HG03342 (cell line): ENCODE data around the gene AAR2.

Experiments used
- ATAC-seq: cut with Tn5 transposase; IDR thresholded peaks from one replicate; pipeline ENCODE4 v1.9.1; 2021; ENCODE audit warnings: mild to moderate bottlenecking, moderate library complexity; ENCODE audit not compliant: unreplicated experiment

Gene AAR2

DNA sequence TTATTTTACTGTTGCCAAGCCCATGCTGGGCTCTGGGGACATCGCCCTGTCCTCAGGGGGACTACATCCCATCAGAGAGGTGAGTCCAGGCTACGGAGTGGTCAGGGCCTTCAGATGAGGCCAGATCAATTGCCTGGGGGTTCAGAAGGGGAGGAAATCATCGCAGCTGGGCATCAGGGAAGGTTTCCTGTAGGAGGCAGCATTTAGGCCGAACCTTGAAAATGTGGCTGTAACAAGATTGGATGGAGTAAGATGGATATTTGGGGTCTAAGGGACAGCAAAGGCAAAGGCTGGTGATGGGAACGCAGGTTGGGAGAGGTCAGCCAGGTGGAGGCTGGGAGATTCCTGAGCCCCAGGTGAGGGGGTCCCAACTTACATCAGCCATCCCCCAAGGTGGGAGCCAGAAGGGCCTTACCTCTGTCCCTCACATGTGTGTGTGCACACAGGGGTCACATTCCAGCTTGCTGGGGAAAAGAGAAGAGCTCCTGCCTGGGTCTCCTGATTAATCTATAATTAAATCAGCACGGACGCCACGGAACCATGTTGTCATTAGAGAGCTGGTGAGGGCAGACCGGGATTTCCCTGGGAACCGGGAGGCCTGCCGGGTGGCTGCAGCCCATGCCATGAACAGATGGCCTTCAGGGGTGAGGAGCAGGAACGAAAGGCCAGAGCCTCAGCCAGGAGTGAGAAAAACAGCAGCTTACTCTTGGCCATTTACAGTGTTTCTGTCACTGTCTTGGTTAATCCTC, 39.3 kb downstream of the AAR2 start:
- ATAC-seq = no peak

DNA sequence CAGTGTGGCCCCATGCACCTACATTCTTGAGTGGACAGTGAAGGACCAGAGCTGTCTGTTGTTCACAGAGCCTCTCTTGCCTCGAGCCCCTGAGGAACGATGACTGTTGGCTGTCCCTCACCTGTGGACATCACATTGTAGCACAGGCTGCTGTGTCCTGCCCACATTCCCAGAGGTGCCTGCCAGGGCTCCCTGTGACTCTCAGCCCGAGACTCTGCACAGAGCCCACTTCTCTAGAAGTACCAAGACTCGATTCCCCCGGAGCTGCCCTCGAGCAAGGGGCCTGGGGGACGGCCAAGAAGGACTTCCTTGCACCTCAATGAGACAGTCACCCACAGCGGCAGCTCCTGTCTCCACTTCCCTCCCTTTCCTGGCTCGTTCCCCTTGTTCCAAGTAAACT, 41.3 kb downstream of the AAR2 start:
- ATAC-seq = no peak

DNA sequence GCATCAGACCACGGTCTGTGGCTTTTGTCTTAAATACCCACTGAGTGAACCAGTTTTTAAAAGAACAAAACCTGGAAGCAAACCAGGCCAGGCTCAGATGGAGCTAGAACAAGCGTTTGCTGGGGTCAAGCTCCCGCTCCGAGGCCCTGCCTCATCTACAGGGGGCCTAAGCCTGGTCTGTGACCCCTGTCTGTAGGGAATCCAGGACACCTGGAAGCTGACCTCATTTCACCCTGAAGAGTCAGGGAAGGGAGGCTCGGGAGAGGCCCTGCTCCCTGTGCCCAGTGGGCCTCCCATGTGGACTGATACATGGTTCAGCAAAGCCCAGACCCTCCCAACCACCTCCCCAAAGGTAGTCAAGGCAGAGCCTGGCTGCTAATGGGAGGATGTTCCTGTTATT, 43.1 kb downstream of the AAR2 start:
- ATAC-seq = no peak

DNA sequence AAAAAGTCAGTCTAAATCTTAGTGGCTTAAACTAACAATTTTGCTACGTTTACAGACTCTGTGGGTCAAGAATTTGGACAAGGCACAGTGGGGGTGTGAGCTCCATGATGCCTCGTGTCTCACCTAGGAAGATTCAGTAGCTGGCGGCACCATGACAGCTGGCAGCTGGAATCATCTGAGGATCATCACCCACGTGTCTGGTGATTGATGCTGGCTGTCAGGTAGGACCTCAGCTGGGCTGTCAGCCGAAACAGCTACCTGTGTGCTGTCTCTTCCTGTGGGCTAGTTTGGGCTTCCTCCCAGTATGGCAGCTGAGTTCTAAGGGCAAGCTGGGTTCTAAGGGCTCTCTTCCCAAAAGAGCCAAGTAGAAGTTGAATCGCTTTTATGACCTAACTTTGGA, 43.5 kb downstream of the AAR2 start:
- no peak for ATAC-seq

DNA sequence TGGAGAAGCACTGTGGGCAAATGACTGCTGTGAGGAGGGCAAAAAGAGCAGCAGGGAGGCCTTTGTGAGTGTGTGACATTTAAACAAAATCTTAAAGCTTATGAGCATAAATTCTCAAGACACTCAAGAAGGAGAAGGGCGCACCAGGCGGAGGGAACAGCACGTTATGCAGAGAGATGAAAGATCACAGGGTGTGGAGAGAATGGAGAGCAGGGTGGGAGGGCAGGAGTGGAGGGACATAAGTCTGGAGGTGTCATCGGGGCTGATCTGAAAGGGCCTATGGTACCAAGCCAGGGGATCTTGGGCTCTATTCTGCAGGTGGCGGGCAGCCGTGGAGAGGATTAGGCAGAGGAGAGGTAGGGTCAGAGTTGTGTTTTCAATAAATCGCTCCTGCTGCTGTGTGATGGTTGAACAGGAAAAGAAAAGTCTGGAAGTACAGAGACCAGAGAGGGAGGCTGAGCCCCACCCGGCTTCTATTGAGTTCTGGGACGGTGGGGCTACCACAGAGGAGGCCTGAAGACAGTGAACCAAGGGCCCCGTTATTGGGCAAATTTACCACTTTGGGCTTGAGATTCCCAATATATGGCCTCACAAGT, 45.6 kb downstream of the AAR2 start:
- no peak for ATAC-seq

DNA sequence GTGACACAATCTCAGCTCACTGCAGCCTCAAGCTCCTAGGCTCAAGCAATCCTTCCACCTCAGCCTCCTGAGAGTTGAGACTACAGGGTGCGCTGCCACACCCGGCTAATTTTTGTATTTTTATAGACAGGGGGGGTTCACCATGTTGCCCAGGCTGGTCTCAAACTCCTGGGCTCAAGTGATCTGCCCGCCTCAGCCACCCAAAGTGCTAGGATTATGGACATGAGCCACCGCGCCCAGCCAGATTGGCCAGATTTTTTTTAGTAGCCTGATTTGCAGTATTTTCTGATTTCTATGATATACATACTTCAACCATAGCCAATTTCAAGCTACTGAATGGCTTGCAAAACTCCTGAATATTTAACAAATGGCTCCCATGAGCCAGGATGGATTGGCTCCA, 48.5 kb downstream of the AAR2 start:
- no peak for ATAC-seq

DNA sequence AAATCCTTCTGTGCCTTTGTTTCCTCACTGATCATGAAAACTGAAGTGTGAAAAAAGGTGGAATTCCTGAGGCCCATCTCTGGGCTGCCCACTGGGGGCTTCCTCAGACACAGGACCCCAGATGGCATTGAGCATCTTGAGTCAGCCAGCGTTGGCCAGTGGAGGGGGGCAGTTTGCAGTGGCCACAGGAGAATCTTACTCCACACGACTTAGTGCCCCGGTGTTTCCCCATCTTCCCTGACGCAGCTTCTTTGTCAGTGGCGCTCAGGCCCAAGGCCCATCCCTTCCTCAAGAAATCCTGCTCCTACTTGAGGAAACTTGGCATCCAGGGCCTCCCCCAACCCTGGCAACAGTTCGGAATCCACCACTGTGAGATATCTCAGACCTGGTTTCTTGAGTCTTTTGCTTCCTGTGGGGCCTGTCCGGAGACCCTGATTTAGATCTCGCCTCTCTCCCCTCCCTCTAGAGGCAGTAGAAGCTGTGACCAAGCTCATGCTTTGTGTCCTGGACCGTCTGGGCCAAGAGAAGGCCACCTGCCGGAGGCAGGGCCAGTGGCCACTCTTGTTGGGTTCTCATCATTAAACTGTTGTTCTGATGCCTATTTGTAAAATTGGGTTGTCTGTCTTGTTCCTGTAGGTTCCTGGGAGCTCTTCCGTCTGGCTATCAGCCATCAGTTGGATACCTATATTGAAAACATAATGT, 49.6 kb downstream of the AAR2 start:
- ATAC-seq = no peak

DNA sequence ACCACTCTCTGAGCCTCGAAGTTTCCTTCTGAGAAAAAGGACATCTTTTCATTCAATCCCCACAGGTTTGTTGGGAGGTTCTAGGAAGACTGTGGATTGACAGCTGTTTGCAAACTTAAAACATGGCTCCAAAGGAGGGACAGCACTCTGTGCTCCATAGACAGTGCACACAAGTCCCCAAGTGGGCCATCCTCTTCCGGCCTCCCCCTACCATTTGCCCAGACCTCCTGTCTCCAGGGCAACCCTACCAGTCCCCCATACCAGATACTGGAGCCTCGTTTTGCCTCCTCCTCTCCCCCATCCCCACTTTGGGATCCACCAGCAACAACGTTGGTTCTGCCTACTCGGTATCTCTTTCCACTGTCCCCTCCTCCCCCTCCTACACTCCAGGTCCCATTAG, 61.4 kb downstream of the AAR2 start:
- no peak for ATAC-seq

DNA sequence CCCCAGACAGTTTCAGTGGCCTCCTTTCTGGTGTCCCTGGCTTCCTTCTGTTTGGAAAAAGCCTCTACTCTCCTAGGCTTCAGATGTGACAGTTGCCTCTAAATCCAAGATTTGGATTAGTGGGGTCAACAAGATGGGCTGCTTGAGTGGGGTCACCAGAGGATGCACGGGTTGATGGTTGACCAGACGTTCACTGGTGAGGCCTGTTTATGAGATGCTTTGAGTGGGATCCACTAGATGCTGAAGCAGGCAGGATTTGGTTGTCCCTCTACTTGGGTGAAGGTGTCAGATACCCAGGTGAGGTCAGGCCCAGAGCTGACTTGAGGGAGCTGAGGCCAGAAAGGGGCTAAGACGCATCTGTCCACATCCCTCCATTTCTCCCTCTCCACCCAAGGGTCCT, 61.8 kb downstream of the AAR2 start:
- no peak for ATAC-seq

DNA sequence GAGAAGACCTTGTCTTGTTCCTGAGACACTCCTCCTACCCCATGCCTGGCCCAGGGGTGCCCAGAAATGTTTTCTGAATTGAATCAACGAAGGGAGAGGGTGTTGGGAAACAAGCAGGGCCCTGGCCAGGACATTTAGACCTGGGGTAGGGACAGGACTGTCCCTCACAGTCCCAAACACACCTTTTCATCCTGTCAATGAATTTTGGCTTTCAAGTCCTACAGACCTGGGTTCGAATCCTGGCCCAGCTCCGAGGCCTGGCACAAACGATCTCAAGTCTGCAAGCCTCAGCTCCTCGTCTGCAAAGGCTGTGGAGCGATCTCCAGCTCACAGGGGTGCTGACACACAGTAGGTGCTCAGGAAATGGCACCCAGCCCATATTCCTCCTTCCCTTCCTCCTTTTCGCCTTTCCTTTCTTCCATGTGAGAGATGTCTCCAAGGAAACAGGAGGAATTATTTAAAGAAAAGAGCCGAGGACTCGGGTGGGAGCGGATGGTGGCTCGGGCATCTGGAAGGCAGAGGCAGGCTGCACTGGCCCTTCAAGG, 62.6 kb downstream of the AAR2 start:
- no peak for ATAC-seq

DNA sequence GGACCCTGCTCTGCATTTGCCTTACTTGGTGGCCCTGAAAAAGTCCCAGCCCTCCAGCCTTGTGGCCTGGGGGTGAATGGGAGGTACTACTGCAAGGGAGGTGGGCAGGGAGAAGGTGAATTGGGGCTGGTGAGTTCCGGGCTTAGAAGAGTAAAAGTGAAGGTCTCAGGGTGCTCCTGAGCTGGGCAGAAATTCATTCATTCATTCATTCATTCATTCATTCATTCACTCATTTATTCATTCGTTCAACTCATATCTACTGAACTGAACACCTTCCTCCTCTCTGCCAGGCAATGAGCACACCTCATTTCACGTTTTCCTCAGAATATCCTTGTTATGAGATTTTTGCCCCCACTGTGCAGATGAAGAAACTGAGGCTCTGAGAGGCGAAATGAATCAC, 63.2 kb downstream of the AAR2 start:
- ATAC-seq = no peak

DNA sequence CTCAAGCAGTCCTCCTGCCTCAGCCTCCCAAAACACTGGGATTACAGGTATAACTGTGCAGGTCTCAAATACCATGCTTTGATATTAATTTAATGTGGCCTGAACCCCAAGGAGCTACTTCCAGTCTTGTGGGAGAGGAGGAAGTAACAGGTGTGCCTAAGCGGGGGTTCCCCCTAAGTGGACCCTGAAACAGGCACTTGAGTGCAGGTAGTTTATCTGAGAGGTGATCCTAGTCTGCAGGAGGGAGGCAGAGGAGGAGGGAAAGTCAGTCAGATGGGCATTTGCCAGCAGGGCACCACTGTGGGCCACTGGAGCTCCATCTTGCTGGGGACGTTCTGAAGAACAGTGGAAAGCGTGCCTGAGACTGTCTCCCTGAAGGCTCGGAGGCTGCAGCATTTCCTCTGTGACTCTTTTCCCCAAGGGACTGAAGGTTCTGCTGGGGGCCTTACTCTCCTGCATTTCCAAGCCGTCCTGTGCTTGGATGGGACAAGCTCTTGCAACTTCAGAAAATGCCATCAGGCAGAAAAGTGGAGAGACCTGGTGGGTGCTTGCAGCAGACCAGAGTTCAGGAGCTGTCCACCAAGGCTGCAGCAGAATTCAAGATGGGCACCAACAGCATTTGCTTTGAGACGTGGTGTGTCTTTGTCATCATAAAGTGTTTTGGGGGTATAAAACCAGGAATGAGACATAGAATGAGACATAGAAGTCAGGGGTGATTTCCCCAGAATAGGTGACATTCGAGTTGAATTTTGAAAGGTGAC, 65.3 kb downstream of the AAR2 start:
- ATAC-seq = no peak

DNA sequence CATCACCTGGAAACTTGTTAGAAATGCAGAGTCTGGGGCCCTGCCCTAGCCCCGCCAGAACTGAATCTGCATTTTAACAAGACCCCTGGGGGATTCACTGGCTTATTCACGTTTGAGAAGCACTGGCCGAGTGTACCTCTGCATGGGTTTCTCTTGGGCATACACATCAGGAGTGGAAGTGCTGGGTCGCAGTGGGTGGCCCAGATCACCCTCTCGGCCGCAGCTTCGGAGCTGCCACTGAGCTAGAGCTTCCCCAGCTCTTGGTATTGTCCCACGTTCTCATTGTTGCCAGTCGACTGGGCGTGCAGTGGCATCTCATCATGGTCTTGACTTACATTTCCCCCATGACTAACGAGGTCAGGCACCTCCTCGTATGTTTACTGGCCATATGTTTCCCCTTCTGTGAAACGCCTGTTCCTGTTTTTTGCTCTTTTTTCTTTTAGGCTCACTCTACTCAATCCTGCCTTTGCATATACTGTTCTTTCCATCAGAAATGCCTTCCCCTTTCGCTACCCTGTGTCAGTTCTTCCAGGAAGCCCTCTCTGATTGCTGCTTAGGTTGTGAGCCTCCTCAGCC, 66.8 kb downstream of the AAR2 start:
- ATAC-seq = no peak

DNA sequence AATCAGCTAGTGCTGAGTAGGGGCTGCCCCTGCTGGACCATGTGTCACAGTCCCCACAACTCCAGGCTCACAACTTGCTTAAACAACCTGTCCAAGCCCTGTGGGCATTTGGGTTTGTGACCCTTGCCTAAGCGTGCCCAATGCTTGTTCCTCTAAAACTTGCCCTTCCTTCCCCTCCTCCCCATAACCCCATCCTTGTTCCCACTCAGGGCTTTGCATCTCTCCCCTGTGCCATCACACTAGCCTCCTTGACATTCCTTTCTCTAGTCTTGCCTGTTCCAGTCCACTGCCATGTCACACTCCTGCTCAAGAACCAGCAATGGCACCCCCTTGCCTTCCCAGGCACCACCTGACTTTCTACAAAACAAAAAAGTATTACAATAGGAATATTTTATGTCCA, 67.6 kb downstream of the AAR2 start:
- no peak for ATAC-seq

DNA sequence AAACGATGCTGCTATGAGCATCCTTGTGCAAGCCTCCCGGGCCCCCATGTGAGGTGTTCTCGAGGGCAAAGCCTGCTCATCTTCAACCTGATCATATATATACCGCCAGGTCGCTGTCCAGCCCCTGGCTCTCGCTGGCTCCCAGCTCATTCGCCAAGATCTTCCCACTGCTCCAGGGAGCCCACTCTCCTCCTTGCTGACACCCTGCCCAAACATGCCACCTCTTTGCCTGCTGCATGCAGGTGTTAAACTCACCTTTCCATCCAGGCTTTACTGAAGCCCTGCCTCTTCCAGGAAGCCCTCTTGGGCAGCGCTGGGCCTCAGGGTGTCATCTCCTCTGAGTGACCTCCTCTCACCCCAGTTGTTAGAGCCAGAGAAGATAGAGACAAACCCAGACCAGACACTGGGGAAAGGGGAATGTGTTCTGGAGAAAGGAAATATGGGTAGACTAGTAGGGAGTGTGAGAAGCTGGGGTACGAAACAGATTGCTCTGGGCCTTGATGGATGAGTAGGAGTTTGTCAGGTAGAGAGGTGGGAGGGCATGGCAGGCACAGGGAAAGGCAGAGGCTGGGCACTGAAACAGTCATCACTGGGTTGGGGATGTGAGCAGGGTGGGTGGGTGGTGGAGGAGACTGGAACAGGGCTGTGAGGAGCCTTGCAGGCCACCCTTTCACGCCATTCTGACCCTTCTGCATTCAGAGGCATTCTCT, 68.7 kb downstream of the AAR2 start:
- ATAC-seq = no peak

DNA sequence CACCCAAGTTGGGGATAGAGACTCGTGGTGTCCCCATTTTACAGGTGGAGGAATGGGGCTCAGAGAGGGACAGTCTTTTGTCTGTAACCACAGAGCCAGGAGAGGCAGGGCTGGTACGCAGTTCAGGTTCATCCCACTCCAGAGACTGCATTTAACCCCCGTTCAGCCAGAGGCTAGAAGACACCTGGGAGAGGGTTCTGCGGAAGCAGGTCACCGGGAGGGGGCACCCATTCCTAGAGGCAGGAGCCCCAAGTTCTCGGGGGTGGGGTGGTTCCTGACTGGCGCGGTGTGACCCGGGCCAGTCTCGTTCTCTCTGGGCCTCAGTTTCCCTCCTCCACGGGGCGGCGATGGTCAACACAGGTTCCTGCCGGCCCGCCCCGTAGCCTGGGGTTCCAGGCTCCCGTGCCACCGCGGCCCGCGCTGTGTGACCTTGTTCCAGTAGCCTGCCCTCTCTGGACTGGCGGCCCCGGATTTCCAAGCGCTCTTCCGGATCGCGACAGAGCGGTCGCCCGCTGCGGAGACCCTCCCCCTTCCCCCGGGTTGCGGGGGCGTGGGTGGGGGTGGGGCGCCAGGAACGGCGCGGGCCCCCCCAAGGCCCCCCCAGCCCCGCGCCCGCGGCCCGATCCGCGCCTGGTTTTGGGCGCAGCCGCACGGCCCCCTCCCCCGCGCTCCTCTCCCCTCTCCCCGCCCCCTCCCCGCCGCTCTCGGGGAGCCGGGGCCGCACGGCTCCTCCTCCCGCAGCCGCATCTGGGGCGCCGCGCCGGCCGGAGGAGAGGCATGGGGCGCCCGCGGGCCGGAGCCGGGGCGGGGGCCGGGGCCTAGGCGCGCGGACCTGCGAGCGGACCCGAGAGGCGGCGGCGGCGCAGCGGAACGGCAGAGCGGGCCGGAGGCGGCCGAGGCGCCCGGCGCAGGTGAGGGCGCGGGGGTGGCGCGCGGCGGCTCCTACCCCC, 69.6 kb downstream of the AAR2 start, which contains the start of gene DLGAP4:
TSS of gene DLGAP4 (plus strand) at position 738 of the 950 bp plus-strand sequence. CDS start 125,379 bp downstream, outside the sequence.
- ATAC-seq = no peak
